Eye (tissue), 1 donor: ENCODE measurements around the gene SKP1.
"Not testable (repeated sequence)": the region's sequence is repeated elsewhere in the genome, so short reads cannot be mapped to it uniquely, and the experiment has no call there.

Experiments used
- DNase-seq: peaks from one replicate; pipeline ENCODE4 v3.0.0-alpha.2; 2015

SKP1 gene

GRCh38 chr5:134176511-134177368 is at the start of gene SKP1:
SKP1 (minus strand) TSS chr5:134176950; CDS start chr5:134174022, 2,928 bp downstream.
- peak; percentile 97 for DNase-seq

GRCh38 chr5:134225780-134226440 is 49.2 kb upstream of the SKP1 start, which contains the start of gene PPP2CA:
PPP2CA (minus strand) TSS chr5:134226073; CDS start chr5:134225861, 212 bp downstream.
- peak; percentile 100 for DNase-seq

- DNase-seq = peak; percentile 92
Observed at GRCh38 chr5:134224888-134225779, 48.4 kb upstream of the SKP1 start.

- DNase-seq = peak; percentile 40
Observed at GRCh38 chr5:134223406-134224248, 46.9 kb upstream of the SKP1 start.

- not testable (repeated sequence) for DNase-seq
Observed at GRCh38 chr5:134221690-134222089, 44.9 kb upstream of the SKP1 start.

GRCh38 chr5:134215757-134216156 is 39.0 kb upstream of the SKP1 start:
- no peak for DNase-seq

- DNase-seq = not testable (repeated sequence)
Observed at GRCh38 chr5:134211263-134212031, 34.7 kb upstream of the SKP1 start.

GRCh38 chr5:134209477-134210245 is 32.9 kb upstream of the SKP1 start:
- no peak for DNase-seq

GRCh38 chr5:134207696-134208095 is 30.9 kb upstream of the SKP1 start:
- no peak for DNase-seq

GRCh38 chr5:134206627-134207160 is 29.9 kb upstream of the SKP1 start:
- DNase-seq = no peak

- no peak for DNase-seq
Observed at GRCh38 chr5:134204575-134204974, 27.8 kb upstream of the SKP1 start.

- DNase-seq = no peak
Observed at GRCh38 chr5:134203630-134204029, 26.9 kb upstream of the SKP1 start.

- DNase-seq = no peak
Observed at GRCh38 chr5:134195666-134196065, 18.9 kb upstream of the SKP1 start.

GRCh38 chr5:134189031-134189430 is 12.3 kb upstream of the SKP1 start:
- no peak for DNase-seq

- no peak for DNase-seq
Observed at GRCh38 chr5:134188092-134188491, 11.3 kb upstream of the SKP1 start.

- peak; percentile 84 for DNase-seq
Observed at GRCh38 chr5:134184155-134185135, 7.7 kb upstream of the SKP1 start.

- no peak for DNase-seq
Observed at GRCh38 chr5:134183481-134183880, 6.7 kb upstream of the SKP1 start.

GRCh38 chr5:134178096-134178419 is 1.3 kb upstream of the SKP1 start:
- no peak for DNase-seq
